ENCODE results near the gene HK2.

The HK2 gene

DNA sequence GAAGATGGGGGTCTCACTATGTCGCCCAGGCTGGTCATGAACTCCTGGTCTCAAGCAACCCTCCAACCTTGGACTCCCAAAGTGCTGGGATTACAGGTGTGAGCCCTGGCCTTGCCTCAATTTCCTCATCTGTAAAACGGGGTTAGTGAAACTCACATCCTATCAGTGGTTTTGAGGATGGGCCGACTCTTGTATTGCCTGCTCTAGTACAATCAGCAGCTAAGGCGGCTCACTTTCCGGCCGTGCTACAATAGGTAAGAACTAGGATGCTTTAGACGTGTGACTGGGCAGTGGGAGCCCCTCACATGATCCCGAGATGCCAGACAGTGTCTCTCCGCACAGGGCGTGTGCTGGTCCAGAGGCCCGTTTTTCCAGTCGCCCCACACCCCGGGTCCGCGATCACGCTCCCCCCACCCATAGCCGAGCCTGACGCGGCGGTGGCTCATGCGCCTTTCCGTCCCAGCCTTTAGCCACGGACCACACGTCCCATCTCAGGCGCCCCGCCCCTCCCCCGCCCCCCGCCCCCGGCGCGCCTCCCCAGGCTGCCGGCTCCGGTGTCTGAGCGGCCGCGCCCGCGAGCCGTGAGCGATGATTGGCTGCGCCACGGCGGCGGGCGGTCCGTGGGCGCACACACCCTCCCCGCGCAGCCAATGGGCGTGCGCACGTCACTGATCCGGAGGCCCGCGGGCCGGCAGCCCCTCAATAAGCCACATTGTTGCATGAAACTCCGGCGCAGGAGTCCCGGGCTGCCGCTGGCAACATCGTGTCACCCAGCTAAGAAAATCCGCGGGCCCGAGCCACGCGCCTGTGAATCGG, at the start of gene HK2:
TSS of gene HK2 (plus strand) at position 710 of the 816 bp plus-strand sequence. CDS start 454 bp downstream, outside the sequence.
- TF ChIP-seq, protein P1, sequence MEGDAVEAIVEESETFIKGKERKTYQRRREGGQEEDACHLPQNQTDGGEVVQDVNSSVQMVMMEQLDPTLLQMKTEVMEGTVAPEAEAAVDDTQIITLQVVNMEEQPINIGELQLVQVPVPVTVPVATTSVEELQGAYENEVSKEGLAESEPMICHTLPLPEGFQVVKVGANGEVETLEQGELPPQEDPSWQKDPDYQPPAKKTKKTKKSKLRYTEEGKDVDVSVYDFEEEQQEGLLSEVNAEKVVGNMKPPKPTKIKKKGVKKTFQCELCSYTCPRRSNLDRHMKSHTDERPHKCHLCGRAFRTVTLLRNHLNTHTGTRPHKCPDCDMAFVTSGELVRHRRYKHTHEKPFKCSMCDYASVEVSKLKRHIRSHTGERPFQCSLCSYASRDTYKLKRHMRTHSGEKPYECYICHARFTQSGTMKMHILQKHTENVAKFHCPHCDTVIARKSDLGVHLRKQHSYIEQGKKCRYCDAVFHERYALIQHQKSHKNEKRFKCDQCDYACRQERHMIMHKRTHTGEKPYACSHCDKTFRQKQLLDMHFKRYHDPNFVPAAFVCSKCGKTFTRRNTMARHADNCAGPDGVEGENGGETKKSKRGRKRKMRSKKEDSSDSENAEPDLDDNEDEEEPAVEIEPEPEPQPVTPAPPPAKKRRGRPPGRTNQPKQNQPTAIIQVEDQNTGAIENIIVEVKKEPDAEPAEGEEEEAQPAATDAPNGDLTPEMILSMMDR (IDR thresholded peaks at IDR 0.05) = no peak

DNA sequence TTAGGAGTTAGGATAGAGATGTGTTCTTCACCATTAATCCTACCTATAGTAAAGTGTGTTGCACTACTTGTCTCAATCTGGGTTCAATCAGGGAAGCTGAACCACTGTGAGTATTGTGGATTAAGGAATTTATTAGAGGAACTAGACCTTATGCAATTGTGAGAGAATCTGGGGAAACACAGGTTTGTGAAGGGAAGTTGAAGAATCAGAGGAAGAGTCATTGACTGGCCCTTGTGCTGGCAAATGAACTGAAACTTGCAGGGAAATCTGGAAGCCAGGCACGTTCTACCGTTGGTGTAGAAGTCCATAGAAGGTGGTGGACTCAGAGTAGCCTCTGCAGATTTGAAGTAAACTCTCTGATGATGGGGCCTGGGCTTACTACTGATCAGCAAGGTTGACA, 44.7 kb upstream of the HK2 start:
- TF ChIP-seq, protein P1 (IDR thresholded peaks at IDR 0.05) = no peak

DNA sequence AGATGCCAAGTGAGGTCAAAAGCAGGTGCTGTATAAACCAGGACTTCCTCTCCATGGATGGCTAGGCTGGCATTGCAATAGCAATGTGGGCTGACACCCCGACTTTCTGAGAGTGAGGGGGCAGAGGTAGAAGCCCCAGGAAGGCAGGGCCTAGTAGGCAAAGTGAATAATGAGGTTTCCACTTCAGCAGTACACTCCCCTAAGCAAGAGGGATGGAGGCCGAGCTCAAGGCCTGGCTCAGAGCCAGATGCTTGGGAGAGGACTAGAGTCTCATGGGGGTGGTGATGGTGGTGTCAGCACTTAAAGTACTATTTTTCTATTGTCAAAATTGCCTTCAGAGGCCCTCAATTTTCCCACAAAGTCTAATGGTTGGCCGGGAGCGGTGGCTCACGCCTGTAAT, 41.6 kb upstream of the HK2 start:
- TF ChIP-seq, protein P1 (IDR thresholded peaks at IDR 0.05) = no peak

DNA sequence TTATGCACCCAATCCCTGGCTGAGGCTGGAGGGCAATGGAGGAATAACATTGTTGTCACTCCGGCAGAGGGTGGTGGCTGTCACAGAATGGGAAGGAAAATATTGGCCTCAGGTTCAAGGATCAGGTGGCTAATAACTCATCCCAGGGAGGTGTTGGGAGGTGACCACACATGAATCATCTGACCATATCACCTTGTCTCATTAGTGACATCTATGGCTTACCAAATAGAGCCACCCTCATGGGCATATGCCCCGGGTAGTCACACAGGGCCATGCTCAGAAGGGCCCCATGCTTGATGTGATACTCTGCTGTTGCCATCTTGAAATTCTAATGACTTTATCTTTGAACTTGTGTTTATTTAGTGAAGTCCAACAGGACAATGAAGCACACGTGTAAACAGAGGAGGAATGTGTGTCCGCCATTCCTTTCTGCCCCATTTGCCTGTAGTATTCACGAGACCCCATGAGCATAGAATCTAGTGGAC, 27.5 kb upstream of the HK2 start:
- TF ChIP-seq, protein P1 (IDR thresholded peaks at IDR 0.05) = no peak

DNA sequence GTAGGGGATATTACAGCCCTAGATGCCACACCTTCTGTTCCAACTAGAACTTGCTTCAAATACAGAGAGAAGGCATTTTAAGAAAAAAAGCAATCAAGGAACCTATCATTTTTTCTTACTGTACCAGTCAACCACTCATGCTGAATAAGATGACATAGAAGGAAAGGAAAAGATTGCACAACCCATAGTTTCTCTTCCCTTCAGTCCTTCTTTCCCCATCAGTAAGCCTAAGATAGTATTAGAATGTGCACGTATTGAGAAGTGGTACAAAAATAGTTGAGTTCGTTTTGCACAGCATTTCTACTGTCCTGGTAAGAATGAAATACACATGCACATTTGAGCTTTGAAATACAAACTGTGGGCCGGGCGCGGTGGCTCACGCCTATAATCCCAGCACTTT, 27.0 kb upstream of the HK2 start:
- TF ChIP-seq, protein P1 (IDR thresholded peaks at IDR 0.05) = no peak

DNA sequence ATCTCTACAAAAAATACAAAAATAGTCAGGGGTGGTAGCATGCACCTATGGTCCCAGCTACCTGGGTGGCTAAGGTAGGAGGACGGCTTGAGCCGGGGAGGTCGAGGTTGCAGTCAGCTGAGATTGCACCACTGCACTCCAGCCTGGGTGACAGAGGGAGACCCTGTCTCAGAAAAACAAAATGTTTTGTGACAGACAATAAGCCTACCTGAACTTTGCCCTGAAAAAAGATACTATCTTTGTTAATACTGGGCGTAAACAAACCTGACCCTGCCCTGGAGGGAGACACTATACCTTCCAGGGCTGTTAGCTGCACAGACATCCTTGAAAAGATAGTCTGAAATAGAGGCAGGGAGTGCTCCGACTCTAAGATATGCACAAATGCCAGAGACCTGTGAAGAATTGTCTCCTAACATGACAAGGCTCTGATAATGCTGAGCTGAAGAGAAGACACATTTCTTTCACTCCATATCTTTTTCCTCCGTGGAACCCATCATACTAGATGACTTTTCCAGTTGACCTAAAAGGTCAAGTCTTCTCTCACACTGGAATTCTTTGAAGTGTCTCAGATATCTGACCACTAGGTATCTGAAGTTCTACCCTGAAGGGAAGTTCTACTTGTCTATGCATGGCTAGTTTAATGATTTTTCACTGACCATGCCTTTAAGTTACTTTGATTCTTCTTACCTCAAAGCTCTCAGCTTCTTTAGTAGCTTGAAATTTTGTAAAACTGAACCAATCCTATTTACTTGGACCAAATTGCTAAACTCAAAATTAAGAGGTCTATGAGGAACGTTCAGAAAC, 20.9 kb upstream of the HK2 start:
- TF ChIP-seq, protein P1 (IDR thresholded peaks at IDR 0.05) = no peak

DNA sequence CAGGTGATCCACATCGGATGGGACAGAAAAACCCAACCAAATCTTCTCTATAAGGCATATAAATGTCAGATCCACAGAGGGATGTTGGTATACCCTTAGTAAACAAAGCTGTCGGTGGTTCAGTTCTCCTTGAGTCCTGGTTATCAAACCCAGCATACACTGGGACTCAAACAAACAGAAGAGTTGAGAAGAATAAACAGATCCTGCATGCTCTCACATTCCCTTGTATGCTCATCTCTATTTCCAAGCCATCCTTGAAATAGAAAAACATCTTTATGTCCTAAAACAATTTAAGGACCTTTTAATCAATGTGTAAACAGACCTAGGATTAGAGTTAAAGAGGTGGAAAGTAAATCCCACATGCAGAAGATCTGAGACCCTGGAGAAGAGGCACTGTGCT, 19.8 kb upstream of the HK2 start:
- TF ChIP-seq, protein P1 (IDR thresholded peaks at IDR 0.05) = no peak
